Kidney epithelial cell (primary cell): ENCODE results near the gene NGF. TPM values are rescaled to one million over a fixed set of nuclear protein-coding genes. Genes with fewer than 3 reads are reported as not detected.

Experiments
- DNase-seq: peaks from one replicate; pipeline ENCODE4 v3.0.0-alpha.2; 2010; ENCODE audit warnings: low read depth
- H3K27me3 ChIP-seq: 2 replicates; pipeline ENCODE4 v1.6.0; 2011; ENCODE audit warnings: low read length; ENCODE audit not compliant: control insufficient read depth, insufficient read depth
- H3K36me3 ChIP-seq: 2 replicates; pipeline ENCODE4 v1.5.1; 2011; ENCODE audit warnings: low read length; ENCODE audit not compliant: control insufficient read depth, insufficient read depth
- H3K4me3 ChIP-seq: 2 replicates; pipeline ENCODE4 v1.5.1; 2011; ENCODE audit warnings: low read depth, mild to moderate bottlenecking, control low read depth, low read length
- total RNA-seq: library from RNA; depleted of rRNA; stranded (reverse); fragments of >200 nt; gene quantifications from 2 replicates; pipeline ENCODE4 v1.2.3, GENCODE V29; 2015
- TF ChIP-seq, protein P1 (sequence below): IDR thresholded peaks from 2 replicates; pipeline ENCODE4 v1.5.1; 2011; ENCODE audit warnings: mild to moderate bottlenecking, moderate library complexity, low read length, control low read depth, inconsistent platforms; ENCODE audit not compliant: insufficient read depth, poor library complexity, severe bottlenecking

NGF gene
- total RNA-seq, 1 donor from 2014 or later, result 2.9 TPM

DNA sequence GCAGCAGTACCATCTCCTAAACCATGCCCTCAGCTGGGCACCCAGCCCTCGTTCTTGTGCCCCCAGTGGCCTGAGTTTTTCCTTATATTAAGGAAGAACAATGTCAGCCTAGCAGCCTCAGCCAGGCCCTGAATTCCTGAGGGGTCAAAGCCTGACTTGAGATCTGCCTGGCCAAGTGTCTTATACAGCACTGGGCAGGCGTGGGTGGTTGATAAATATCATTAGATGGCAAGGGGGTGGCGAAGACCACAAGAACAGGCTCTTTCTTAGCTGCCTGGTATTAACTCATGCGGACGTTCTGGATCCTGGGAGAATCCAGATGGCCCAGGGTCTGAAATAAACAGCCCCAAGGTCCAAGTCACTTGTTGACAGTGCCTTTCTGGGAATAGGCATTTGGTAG lies 18.3 kb downstream of the NGF start:
- Histone ChIP-seq H3K36me3 (no peaks in the 10 kb centered on the region), H3K4me3 (no peak overlapping the region), H3K27me3 (no peaks in the 10 kb centered on the region)
- TF ChIP-seq, protein P1, sequence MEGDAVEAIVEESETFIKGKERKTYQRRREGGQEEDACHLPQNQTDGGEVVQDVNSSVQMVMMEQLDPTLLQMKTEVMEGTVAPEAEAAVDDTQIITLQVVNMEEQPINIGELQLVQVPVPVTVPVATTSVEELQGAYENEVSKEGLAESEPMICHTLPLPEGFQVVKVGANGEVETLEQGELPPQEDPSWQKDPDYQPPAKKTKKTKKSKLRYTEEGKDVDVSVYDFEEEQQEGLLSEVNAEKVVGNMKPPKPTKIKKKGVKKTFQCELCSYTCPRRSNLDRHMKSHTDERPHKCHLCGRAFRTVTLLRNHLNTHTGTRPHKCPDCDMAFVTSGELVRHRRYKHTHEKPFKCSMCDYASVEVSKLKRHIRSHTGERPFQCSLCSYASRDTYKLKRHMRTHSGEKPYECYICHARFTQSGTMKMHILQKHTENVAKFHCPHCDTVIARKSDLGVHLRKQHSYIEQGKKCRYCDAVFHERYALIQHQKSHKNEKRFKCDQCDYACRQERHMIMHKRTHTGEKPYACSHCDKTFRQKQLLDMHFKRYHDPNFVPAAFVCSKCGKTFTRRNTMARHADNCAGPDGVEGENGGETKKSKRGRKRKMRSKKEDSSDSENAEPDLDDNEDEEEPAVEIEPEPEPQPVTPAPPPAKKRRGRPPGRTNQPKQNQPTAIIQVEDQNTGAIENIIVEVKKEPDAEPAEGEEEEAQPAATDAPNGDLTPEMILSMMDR, result no peak
- DNase-seq, result no peak

DNA sequence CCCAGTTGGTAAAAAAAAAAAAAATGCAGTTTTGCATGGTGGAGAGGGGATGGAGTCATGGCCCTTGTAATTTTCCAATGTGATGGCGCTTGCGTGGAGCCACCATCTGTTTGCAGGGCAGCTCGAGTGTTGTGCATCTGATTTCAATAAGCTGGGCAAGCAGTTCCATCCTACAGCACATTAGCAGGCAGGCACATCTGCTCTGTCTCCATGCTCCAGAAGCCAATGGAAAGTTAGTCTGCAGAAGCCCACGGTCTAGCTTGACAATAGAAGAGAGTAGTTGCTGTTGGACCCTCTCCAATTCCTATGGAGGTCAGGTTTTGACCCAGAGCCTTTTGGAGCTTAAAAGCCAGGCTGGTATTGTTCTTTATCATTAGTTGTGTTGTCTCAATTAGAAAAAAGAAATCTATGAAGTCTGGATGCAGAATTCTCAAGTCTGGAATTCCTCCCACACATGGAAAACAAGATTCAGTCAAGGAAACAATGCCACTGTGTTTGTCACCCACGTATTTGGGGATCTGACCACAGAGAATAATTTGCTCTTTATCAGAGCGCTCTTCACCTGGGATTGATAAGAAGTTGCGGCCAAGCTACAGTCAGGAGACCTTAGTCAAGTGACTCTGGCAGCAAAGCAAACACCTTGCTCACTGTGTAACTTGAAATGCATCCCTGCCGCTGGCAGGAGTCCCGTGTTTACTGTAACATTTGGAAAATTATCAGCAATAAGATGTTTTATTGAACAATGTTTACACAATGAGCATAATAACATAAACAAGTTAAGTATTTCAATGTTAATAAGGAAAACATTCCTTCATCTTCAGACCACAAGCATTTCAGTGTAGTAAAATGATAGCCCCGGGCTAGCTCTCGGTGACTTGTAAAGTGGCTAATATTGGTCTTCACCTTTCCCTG lies 20.7 kb downstream of the NGF start:
- no peak for DNase-seq
- Histone ChIP-seq H3K27me3 (no peaks in the 10 kb centered on the region), H3K36me3 (no peaks in the 10 kb centered on the region), H3K4me3 (no peak overlapping the region)
- TF ChIP-seq, protein P1, result no peak

DNA sequence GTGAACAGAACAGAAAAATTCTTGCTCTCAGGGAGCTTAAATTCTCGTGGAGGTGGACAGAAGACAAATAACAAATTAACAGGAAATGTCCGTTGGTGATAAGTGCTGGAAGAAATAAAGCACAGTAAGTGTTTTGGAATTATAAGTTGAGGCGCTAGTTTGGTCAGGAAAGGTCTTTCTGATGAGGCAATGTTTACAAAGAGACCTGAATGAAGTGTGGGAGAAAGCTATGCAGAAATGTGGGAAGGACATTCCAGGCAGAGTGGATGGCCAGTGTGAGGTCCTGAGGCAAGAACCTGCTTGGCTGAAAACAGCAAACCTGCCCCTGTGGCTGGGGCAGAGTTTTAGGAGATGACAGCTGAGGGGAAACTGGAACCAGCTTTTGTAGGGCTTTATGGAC lies 23.3 kb downstream of the NGF start:
- peak; percentile 69 for DNase-seq
- Histone ChIP-seq H3K27me3 (no peaks in the 10 kb centered on the region), H3K36me3 (no peaks in the 10 kb centered on the region), H3K4me3 (no peak overlapping the region)
- TF ChIP-seq, protein P1, result no peak

DNA sequence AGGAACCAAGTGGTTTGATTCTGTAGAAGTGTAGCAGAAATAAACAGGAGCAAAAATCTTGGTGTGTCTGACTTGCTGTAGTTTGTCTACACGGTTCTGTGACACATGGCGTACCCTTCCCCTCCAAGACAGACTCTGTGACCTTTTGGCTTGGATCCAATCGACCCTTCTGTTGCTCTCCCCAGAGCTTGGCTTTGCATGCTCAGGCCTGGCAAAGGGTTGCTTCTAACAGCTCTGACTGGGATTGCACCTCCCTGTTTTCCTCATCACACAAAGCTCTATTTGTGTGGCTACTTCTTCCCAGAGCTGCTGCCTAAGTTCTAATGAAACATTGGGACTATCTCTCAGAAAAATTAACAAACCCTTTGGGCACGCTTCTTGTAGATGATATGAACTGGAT lies 24.0 kb downstream of the NGF start:
- no peak for DNase-seq
- H3K4me3 ChIP-seq, result no peak overlapping the region
- H3K36me3 ChIP-seq, result no peaks in the 10 kb centered on the region
- no peaks in the 10 kb centered on the region for H3K27me3 ChIP-seq
- TF ChIP-seq, protein P1, result no peak

DNA sequence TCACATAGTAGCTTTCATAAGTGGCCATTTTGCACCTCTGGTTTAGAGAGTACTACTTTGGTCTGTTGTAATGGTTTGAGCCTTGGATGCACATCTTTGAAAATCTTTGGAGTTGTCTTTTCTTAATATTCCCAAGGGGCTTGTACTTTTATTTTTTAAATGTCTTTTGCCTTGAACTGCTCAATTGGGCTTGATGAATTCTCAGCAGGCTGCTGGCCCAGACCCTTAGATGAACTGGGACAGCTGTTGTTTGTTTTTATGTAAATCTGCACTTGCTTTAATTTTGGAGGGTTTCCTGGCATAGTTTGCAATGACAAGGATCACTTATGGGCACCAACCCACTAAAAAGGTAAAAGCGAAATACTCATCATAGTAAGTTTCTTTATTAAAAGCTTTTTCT lies 24.9 kb downstream of the NGF start:
- Histone ChIP-seq H3K36me3 (no peaks in the 10 kb centered on the region), H3K27me3 (no peaks in the 10 kb centered on the region), H3K4me3 (no peak overlapping the region)
- DNase-seq, result no peak
- TF ChIP-seq, protein P1, result no peak

DNA sequence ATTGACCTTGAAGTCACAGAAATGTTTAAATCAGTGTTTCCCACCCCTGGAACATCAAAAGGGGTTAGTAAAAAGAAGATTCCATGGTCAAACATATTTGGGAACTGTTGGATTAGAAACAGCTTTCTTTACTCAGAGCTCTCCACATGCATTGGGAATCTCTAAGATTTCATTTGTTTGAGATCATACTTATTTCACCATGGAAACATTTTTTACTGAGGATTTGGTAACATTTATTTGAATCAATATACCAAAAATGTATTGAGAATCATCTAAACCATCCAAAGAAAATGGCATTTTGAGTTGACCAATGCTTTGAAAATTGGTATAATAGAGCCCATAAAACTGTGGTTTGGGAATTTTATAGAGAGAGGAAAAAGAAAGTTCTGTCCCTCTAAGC lies 25.3 kb downstream of the NGF start:
- no peak for DNase-seq
- TF ChIP-seq, protein P1, result no peak
- no peaks in the 10 kb centered on the region for H3K27me3 ChIP-seq
- no peaks in the 10 kb centered on the region for H3K36me3 ChIP-seq
- H3K4me3 ChIP-seq, result no peak overlapping the region
